GM23338 (cell line): ENCODE measurements around the gene ARHGAP42. TPM values are rescaled to one million over a fixed set of nuclear protein-coding genes. Genes with fewer than 3 reads are reported as not detected.

Experiments used
- ATAC-seq: fragments of 200-7000 bp; cut with Tn5 transposase; 3 replicates; pipeline ENCODE4 v1.9.1; 2020
- DNase-seq: peaks from one replicate; pipeline ENCODE4 v3.0.0-alpha.2; 2015; ENCODE audit warnings: low spot score
- H2AFZ ChIP-seq: fragments of 200-600 bp; sonication (generic); 2 replicates; pipeline ENCODE4 v1.8.0; 2016; ENCODE audit warnings: antibody characterized with exemption, mild to moderate bottlenecking, moderate library complexity
- H3F3A ChIP-seq: fragments of 200-600 bp; sonication (generic); replicated peaks from 2 replicates; pipeline ENCODE4 v1.8.0; 2017; ENCODE audit warnings: antibody characterized with exemption, mixed run types, low read depth
- H3K27ac ChIP-seq: fragments of 200-600 bp; sonication (generic); 2 replicates; pipeline ENCODE4 v1.6.1; 2016; ENCODE audit warnings: low read depth
- H3K27me3 ChIP-seq: fragments of 200-600 bp; sonication (generic); 2 replicates; pipeline ENCODE4 v1.8.0; 2016; ENCODE audit warnings: mild to moderate bottlenecking, mixed run types, moderate library complexity; ENCODE audit not compliant: insufficient read depth
- H3K36me3 ChIP-seq: fragments of 200-600 bp; sonication (generic); 2 replicates; pipeline ENCODE4 v1.8.0; 2016; ENCODE audit warnings: mild to moderate bottlenecking; ENCODE audit not compliant: insufficient read depth
- H3K4me1 ChIP-seq: fragments of 200-600 bp; sonication (generic); 2 replicates; pipeline ENCODE4 v1.8.0; 2016; ENCODE audit warnings: mild to moderate bottlenecking, moderate library complexity; ENCODE audit not compliant: insufficient read depth
- H3K4me2 ChIP-seq: fragments of 200-600 bp; sonication (generic); 2 replicates; pipeline ENCODE4 v1.7.1; 2017; ENCODE audit warnings: mixed run types
- H3K4me3 ChIP-seq: fragments of 200-600 bp; sonication (generic); 2 replicates; pipeline ENCODE4 v1.6.1; 2016; ENCODE audit warnings: mixed run types
- H3K79me2 ChIP-seq: fragments of 200-600 bp; sonication (generic); replicated peaks from 2 replicates; pipeline ENCODE4 v1.8.0; 2017; ENCODE audit warnings: mild to moderate bottlenecking; ENCODE audit not compliant: insufficient read depth
- H3K9me2 ChIP-seq: fragments of 200-600 bp; sonication (generic); 2 replicates; pipeline ENCODE4 v1.8.0; 2017; ENCODE audit not compliant: insufficient read depth
- H4K20me1 ChIP-seq: fragments of 200-600 bp; sonication (generic); replicated peaks from 2 replicates; pipeline ENCODE4 v1.8.0; 2017; ENCODE audit warnings: mild to moderate bottlenecking; ENCODE audit not compliant: insufficient read depth
- H3K27ac Mint-ChIP-seq: 2 replicates; pipeline ENCODE4 v1.8.0; 2020; ENCODE audit warnings: inconsistent platforms, mild to moderate bottlenecking, moderate library complexity, mixed read lengths
- H3K27me3 Mint-ChIP-seq: 3 replicates; pipeline ENCODE4 v1.8.0; 2022; ENCODE audit warnings: low read depth, mild to moderate bottlenecking, moderate library complexity, mixed read lengths, inconsistent platforms; ENCODE audit not compliant: insufficient read depth, poor library complexity
- H3K36me3 Mint-ChIP-seq: 3 replicates; pipeline ENCODE4 v1.8.0; 2021; ENCODE audit warnings: low read depth, mild to moderate bottlenecking, inconsistent platforms, moderate library complexity, mixed read lengths
- H3K4me1 Mint-ChIP-seq: 3 replicates; pipeline ENCODE4 v1.8.0; 2020; ENCODE audit warnings: mild to moderate bottlenecking, inconsistent platforms, mixed read lengths
- H3K4me3 Mint-ChIP-seq: 3 replicates; pipeline ENCODE4 v1.8.0; 2021; ENCODE audit warnings: moderate library complexity, mild to moderate bottlenecking, inconsistent platforms, mixed read lengths
- H3K9me3 Mint-ChIP-seq: 3 replicates; pipeline ENCODE4 v1.8.0; 2020; ENCODE audit warnings: moderate library complexity, mild to moderate bottlenecking, inconsistent platforms, mixed read lengths
- CREB1 ChIP-seq: fragments of 250-450 bp; sonication (Bioruptor Pico); IDR thresholded peaks from 2 replicates; pipeline ENCODE4 v1.5.0; 2020; ENCODE audit warnings: low read depth, mild to moderate bottlenecking, moderate library complexity
- CTCF ChIP-seq, 2 experiments: fragments of 200-600 bp in 1 of 2; sonication (generic) in 1 of 2; conservative IDR thresholded peaks; 2 replicates each; pipeline versions ENCODE4 v1.5.1 to v1.6.1; 2016 to 2017; ENCODE audit warnings: antibody characterized with exemption in 2 of 2, low read depth in 2 of 2, mild to moderate bottlenecking in 2 of 2, moderate library complexity in 1 of 2
- ETS1 ChIP-seq: IDR thresholded peaks from 2 replicates; pipeline ENCODE4 v1.6.1; 2016; ENCODE audit warnings: antibody characterized with exemption
- EZH2 ChIP-seq: fragments of 200-600 bp; sonication (generic); IDR thresholded peaks from one replicate; pipeline ENCODE4 v1.8.0; 2017; ENCODE audit warnings: antibody characterized with exemption, mild to moderate bottlenecking, low read depth; ENCODE audit not compliant: unreplicated experiment
- EZH2phosphoT487 ChIP-seq: fragments of 200-600 bp; sonication (generic); IDR thresholded peaks from one replicate; pipeline ENCODE4 v1.8.1; 2018; ENCODE audit warnings: antibody characterized with exemption; ENCODE audit not compliant: unreplicated experiment
- JUNB ChIP-seq: IDR thresholded peaks from one replicate; pipeline ENCODE4 v1.6.1; 2016; ENCODE audit warnings: antibody characterized with exemption; ENCODE audit not compliant: unreplicated experiment
- NANOG ChIP-seq: IDR thresholded peaks from 2 replicates; pipeline ENCODE4 v1.6.1; 2016; ENCODE audit warnings: antibody characterized with exemption, borderline replicate concordance
- POLR2AphosphoS5 ChIP-seq: IDR thresholded peaks from 2 replicates; pipeline ENCODE4 v1.6.1; 2016; ENCODE audit warnings: antibody characterized with exemption, low read depth
- REST ChIP-seq: IDR thresholded peaks from one replicate; pipeline ENCODE4 v1.6.1; 2018; ENCODE audit warnings: antibody characterized with exemption; ENCODE audit not compliant: unreplicated experiment
- STAT1 ChIP-seq: IDR thresholded peaks from one replicate; pipeline ENCODE4 v1.6.1; 2016; ENCODE audit warnings: antibody characterized with exemption; ENCODE audit not compliant: unreplicated experiment
- ZNF114 ChIP-seq: fragments of 250-450 bp; sonication (Bioruptor Pico); IDR thresholded peaks from 2 replicates; pipeline ENCODE4 v1.5.0; 2020; ENCODE audit warnings: mild to moderate bottlenecking, moderate library complexity
- ZNF331 ChIP-seq: fragments of 250-450 bp; sonication (Bioruptor Pico); IDR thresholded peaks from 2 replicates; pipeline ENCODE4 v1.5.0; 2020; ENCODE audit warnings: low read depth, mild to moderate bottlenecking, moderate library complexity
- ZNF462 ChIP-seq: fragments of 250-450 bp; sonication (Bioruptor Pico); IDR thresholded peaks from 2 replicates; pipeline ENCODE4 v1.5.0; 2020; ENCODE audit warnings: mild to moderate bottlenecking, moderate library complexity
- polyA plus RNA-seq: library from polyadenylated mRNA; unstranded; fragments of >200 nt; fragmentation: Nextera tagmentation; extraction: Ambion mirVana; gene quantifications from 2 replicates; pipeline ENCODE4 v1.2.1, GENCODE V29; 2016
- total RNA-seq: library from RNA; depleted of rRNA; stranded (reverse); fragments of >200 nt; shearing (Covaris generic); gene quantifications from 2 replicates; pipeline ENCODE4 v1.2.3, GENCODE V29; 2014

ARHGAP42 gene
- total and polyA plus RNA-seq, 2 experiments from 2014 or later: 23.7 to 35.7 TPM

- H3K79me2 ChIP-seq: no peaks in the 10 kb centered on the region
- no peaks in the 10 kb centered on the region for H3K36me3 Mint-ChIP-seq
- TF ChIP-seq CTCF (conservative IDR thresholded peaks at IDR 0.05; ENCODE audit: low read depth in 2 of 2) (no peak), EZH2 (no peak), POLR2AphosphoS5 (no peak), ETS1 (no peak), ZNF462 (CRISPR knock-in tag) (no peak), REST (no peak), JUNB (no peak), EZH2phosphoT487 (no peak), ZNF114 (CRISPR knock-in tag) (no peak), CREB1 (CRISPR knock-in tag) (no peak), ZNF331 (CRISPR knock-in tag) (no peak), STAT1 (no peak), NANOG (no peak)
These were observed 307.9 kb downstream of the ARHGAP42 start for GRCh38 chr11:100994966-100995365.

More at GRCh38 chr11:100994966-100995365, 307.9 kb downstream of the ARHGAP42 start:
- Histone ChIP-seq H2AFZ (no peak overlapping the region), H3K27me3 (no peaks in the 10 kb centered on the region), H4K20me1 (no peaks in the 10 kb centered on the region), H3F3A (no peaks in the 10 kb centered on the region), H3K4me1 (no peaks in the 10 kb centered on the region), H3K27ac (no peak overlapping the region), H3K36me3 (no peaks in the 10 kb centered on the region), H3K9me2 (no peaks in the 10 kb centered on the region; the same call in 1 of the 2 replicates), H3K4me3 (no peak overlapping the region), H3K4me2 (no peak overlapping the region)
- H3K9me3 Mint-ChIP-seq: no peaks in the 10 kb centered on the region
- H3K4me3 Mint-ChIP-seq: no peak overlapping the region
- DNase-seq (no peak), ATAC-seq (no peak)
- peaks cover 6% of the 10 kb centered on the region; the same call in 2 of the 3 replicates for H3K4me1 Mint-ChIP-seq
- no peaks in the 10 kb centered on the region for H3K27me3 Mint-ChIP-seq
- no peak overlapping the region for H3K27ac Mint-ChIP-seq
